OCI-LY3 (cell line): ENCODE results near the gene OR10T2.

Source experiments
- EZH2phosphoT487 ChIP-seq: fragments of 200-600 bp; shearing (Covaris generic); IDR thresholded peaks from 2 replicates; pipeline ENCODE4 v1.6.1; 2018; ENCODE audit warnings: antibody characterized with exemption, mixed run types, low read depth
- TF ChIP-seq, protein P1 (sequence below): fragments of 200-600, 300-600 bp; sonication (generic); IDR thresholded peaks from 2 replicates; pipeline ENCODE4 v1.5.1; 2014; ENCODE audit warnings: antibody characterized with exemption, low read length, low read depth

DNA sequence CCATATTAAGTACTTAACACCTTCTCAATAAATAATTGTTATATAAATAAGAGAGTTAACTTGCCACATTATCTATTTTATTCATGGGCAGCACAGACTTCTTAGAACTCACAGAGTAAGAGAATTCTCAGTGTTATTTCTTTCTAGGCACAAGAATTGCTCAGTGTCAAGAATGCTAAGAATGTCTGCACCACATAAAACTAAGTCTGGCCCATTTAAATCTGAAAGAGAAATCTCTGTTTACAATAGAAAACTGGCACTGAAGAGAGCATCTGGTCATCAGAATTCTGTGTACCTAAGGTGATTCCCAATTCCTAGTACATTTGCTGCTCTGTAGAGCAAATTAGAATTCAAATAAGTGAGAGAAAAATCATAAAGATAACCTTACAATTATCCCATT, 22.9 kb upstream of the OR10T2 start:
- TF ChIP-seq, protein P1, sequence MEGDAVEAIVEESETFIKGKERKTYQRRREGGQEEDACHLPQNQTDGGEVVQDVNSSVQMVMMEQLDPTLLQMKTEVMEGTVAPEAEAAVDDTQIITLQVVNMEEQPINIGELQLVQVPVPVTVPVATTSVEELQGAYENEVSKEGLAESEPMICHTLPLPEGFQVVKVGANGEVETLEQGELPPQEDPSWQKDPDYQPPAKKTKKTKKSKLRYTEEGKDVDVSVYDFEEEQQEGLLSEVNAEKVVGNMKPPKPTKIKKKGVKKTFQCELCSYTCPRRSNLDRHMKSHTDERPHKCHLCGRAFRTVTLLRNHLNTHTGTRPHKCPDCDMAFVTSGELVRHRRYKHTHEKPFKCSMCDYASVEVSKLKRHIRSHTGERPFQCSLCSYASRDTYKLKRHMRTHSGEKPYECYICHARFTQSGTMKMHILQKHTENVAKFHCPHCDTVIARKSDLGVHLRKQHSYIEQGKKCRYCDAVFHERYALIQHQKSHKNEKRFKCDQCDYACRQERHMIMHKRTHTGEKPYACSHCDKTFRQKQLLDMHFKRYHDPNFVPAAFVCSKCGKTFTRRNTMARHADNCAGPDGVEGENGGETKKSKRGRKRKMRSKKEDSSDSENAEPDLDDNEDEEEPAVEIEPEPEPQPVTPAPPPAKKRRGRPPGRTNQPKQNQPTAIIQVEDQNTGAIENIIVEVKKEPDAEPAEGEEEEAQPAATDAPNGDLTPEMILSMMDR: no peak
- TF ChIP-seq EZH2phosphoT487: no peak
